ENCODE measurements around the gene EPHA2.

DNA sequence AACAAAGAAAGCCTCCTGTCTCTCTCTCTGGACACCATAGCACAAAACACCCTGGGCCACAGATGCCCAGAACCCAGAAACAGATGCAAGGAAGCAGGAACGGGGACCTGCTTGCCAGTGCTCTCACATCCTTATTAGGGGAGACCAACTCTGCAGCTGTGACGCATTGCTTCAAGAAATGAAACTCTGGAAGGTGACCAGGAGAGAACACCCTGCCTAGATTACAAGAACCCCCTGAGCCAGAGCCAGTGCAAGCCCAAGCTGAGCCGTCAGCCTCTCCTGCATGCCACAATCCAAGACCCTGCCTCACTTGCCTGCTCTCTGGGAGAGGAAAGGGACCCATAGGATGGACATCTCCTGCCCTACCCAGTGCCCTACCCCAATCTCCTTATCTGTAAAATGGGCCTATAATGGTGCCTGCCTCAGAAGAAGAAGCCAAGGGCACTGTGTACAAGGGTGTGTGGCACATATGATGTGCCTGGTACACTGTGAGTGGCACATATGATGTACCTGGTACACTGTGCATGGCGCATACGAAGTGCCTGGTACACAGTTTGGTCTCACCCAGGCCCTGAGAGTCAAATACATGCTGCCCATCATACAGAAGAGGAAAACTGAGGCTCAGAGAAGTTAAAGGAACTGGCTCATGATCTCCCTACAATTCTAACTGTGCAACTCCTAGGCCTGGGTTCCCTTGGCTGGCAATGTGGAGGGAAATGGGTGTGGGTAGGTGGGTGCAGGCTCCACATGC is 65.6 kb downstream of the EPHA2 start:
- TF ChIP-seq EZH2 (IDR thresholded peaks at IDR 0.05) (no peak), POLR2AphosphoS5 (IDR thresholded peaks at IDR 0.05; ENCODE audit: borderline replicate concordance, low read depth, low read length) (no peak)
